AG10803 (cell line): ENCODE results near the gene RTN4RL1.

Experiments
- DNase-seq: peaks from one replicate; pipeline ENCODE4 v3.0.0; 2010; ENCODE audit warnings: low read depth
- H3K4me3 ChIP-seq: 2 replicates; pipeline ENCODE4 v1.5.1; 2011; ENCODE audit warnings: mild to moderate bottlenecking, low read length, control low read depth
- CTCF ChIP-seq: conservative IDR thresholded peaks from 2 replicates; pipeline ENCODE4 v1.5.1; 2011; ENCODE audit warnings: mild to moderate bottlenecking, low read length, control low read depth, inconsistent platforms

The RTN4RL1 gene

GRCh38 chr17:1942066-1942365 is 83.1 kb downstream of the RTN4RL1 start:
- TF ChIP-seq CTCF: no peak
- no peak overlapping the region for H3K4me3 ChIP-seq

GRCh38 chr17:1941272-1942065 is 83.7 kb downstream of the RTN4RL1 start:
- no peak overlapping the region for H3K4me3 ChIP-seq
- DNase-seq: no peak
- no peak for TF ChIP-seq CTCF

More at GRCh38 chr17:1942066-1942365, 83.1 kb downstream of the RTN4RL1 start:
- no peak for DNase-seq

DNA sequence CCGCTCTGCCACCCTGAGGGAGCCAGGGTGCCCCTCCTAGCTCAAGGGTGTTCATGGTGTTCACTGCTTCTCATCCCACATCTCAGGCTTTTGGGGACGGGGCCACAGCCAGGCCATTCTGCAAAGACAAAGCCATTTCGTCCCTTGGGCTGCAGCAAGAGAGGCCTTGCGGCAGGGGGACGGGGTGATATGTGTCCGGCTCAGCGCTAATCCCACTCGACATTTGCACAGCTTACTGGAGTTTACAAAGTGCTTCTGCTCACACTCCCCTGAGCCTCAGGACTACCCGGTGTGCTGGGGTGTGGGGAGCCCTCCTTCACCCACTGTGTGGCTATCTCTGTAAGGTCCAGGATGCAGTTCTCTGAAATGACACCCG is 84.3 kb downstream of the RTN4RL1 start:
- DNase-seq: no peak
- TF ChIP-seq CTCF: no peak
- no peak overlapping the region for H3K4me3 ChIP-seq

- no peak for DNase-seq
- no peak for TF ChIP-seq CTCF
- H3K4me3 ChIP-seq: no peak overlapping the region
Observed at GRCh38 chr17:1939981-1940809, 84.9 kb downstream of the RTN4RL1 start.

DNA sequence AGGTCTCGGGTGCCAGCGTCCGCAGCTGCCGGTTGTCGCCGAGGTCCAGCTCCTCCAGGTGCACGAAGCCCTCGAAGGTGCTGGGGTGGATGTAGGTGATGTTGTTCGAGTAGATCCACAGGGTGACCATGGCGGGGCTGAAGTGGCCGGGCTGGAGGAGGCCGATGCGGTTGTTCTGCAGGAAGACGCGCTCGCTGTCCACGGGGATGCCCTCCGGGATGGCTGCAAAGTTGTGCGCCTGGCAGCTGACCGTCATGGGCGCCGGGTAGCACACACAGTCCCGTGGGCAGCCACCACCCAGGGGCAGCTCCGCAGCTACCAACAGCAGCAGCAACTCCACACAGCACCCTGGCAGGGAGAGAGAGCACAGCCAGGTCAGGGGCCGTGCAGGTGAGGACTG is 87.7 kb downstream of the RTN4RL1 start:
- TF ChIP-seq CTCF: no peak
- no peak overlapping the region for H3K4me3 ChIP-seq
- no peak for DNase-seq

- no peak for DNase-seq
- no peak for TF ChIP-seq CTCF
- H3K4me3 ChIP-seq: no peak overlapping the region
Observed at GRCh38 chr17:1936766-1937165, 88.4 kb downstream of the RTN4RL1 start.

- DNase-seq: no peak
- H3K4me3 ChIP-seq: no peak overlapping the region
- no peak for TF ChIP-seq CTCF
Observed at GRCh38 chr17:1934901-1935300, 90.2 kb downstream of the RTN4RL1 start.
